ENCODE data around the gene SCLY. TPM values are rescaled to one million over a fixed set of nuclear protein-coding genes. Genes with fewer than 3 reads are reported as not detected.

SCLY gene
- total RNA-seq, 1 donor from 2014 or later: 49.2 TPM

DNA sequence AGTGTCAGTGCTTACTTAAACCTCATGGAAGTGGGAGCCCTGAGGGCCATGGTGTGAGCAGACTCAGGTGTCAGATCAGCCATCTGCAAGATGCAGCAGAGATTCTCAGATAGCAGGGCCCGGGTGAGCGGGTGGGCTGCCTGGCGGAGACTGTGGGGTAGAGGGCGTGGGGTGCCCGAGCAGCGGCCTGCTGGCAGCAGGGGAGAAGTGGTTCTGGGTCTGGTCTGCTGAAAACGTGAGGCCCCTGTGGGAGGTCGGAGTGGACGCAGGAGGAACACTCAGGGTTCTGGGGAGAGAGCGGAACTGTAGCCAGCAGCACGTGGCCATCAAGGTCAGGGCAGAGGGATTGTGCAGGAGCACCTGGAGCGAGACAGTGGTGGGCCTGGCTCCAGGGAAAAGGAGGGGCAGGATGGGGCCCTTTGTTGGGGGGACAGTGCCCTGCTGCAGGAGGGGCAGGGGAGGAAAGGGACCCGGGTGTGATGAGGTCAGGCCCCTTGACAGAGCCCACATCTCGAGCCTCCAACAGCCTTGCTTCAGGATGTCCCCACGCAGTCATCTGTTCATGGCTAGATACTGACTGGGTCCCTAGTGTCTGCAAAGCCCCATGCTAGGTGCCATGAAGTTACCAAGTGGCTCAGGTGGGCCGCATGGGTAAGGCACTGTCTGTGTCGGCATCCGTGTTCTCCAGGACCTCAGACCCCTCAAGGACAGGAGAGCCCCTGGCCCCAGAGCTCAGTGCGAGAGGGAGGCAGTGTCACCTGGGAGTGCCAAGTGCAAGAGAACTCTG lies 36.6 kb downstream of the SCLY start:
- H3K27ac Mint-ChIP-seq: no peak overlapping the region
- no peaks in the 10 kb centered on the region for H3K27me3 Mint-ChIP-seq
- DNase-seq (ENCODE audit: low spot score, unreplicated experiment): no peak
- H3K36me3 Mint-ChIP-seq (ENCODE audit: insufficient read depth): peaks cover 11% of the 10 kb centered on the region
- H3K4me1 Mint-ChIP-seq (ENCODE audit: low read depth): peaks cover 1% of the 10 kb centered on the region
- H3K9me3 Mint-ChIP-seq (ENCODE audit: low read depth): no peaks in the 10 kb centered on the region
- H3K4me3 Mint-ChIP-seq (ENCODE audit: low read depth): no peak overlapping the region
- TF ChIP-seq, protein P1, sequence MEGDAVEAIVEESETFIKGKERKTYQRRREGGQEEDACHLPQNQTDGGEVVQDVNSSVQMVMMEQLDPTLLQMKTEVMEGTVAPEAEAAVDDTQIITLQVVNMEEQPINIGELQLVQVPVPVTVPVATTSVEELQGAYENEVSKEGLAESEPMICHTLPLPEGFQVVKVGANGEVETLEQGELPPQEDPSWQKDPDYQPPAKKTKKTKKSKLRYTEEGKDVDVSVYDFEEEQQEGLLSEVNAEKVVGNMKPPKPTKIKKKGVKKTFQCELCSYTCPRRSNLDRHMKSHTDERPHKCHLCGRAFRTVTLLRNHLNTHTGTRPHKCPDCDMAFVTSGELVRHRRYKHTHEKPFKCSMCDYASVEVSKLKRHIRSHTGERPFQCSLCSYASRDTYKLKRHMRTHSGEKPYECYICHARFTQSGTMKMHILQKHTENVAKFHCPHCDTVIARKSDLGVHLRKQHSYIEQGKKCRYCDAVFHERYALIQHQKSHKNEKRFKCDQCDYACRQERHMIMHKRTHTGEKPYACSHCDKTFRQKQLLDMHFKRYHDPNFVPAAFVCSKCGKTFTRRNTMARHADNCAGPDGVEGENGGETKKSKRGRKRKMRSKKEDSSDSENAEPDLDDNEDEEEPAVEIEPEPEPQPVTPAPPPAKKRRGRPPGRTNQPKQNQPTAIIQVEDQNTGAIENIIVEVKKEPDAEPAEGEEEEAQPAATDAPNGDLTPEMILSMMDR (IDR thresholded peaks at IDR 0.05; ENCODE audit: unreplicated experiment): no peak

DNA sequence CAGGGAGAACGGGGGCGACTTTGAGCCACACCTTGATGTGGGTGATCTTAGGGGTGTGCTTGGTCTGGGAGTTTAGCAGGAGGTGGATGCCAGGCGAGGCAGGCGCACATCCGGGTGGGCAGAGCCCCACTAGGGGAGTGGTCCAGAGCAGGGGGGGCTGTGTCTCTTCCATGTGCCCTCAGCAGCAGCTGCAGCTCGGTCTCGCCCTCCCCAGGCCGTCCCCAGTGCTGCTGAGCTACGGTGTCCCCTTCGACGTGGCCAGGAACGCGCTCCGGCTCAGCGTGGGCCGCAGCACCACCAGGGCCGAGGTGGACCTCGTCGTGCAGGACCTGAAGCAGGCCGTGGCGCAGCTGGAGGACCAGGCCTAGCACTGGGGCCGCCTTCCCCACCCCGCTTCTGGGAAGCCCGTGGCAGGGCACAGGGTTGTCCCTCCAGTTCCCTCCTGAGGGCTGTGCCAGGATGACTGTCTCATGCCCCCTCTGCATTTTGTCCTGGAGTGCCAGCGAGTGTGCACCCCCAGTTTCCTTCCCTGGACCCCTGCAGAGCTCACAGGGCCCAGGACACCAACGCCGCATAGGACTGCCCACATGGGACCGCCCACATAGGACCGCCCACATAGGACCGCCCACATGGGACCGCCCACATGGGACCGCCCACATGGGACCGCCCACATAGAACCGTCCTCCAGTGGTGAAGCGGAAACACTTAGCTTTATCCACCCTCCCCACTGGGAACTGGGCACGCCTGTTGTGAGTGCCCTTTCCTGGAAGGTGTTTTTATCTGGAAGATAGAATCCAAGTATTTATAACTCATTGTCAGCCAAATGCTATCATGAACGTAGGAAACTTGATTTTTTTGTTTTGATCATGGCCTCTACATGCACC lies 37.4 kb downstream of the SCLY start:
- no peak overlapping the region for H3K4me3 Mint-ChIP-seq (ENCODE audit: low read depth)
- no peaks in the 10 kb centered on the region for H3K27me3 Mint-ChIP-seq
- DNase-seq (ENCODE audit: low spot score, unreplicated experiment): no peak
- no peak overlapping the region for H3K27ac Mint-ChIP-seq
- TF ChIP-seq, protein P1 (IDR thresholded peaks at IDR 0.05; ENCODE audit: unreplicated experiment): no peak
- H3K36me3 Mint-ChIP-seq (ENCODE audit: insufficient read depth): peaks cover 7% of the 10 kb centered on the region
- H3K4me1 Mint-ChIP-seq (ENCODE audit: low read depth): peaks cover 1% of the 10 kb centered on the region
- H3K9me3 Mint-ChIP-seq (ENCODE audit: low read depth): no peaks in the 10 kb centered on the region

DNA sequence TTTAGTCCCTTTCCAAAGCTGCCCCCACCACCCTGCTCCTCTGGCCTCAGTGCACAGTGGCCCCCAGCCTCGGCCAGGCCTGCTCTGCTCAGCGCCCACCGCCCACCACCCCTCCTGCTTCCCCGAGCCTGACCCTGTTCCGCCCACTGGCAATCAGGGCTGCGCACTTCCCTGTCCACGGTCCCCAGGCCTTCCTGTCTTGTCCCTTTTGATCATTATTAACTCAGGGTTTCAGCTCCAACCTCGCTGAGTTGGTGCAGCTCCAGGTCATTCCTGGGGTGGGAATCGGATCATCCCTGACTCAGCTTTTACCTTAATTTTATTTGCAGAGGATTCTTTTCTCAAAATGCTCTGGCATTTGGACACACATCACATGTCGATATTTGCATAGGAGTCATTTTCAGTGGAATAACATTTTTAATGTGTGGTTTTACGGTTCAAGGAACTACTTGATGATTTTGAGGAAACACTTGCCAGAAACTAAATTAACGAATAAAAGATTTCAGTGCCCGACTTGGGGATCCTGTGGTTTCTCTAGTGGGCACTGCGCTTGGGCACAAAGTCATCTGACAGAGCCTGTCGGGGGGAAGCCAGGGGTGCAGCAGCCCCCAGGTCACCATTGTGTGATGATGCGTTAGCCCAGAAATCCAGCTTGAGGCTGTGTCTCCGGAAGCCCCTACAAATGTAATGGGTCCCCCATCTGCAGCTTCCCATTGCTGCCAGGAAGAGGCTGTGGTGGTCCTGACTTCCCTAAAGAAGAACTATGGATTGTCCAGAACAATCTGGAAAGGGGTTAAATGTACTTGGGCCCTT lies 38.3 kb downstream of the SCLY start:
- H3K4me1 Mint-ChIP-seq (ENCODE audit: low read depth): peaks cover 1% of the 10 kb centered on the region
- DNase-seq (ENCODE audit: low spot score, unreplicated experiment): no peak
- no peak overlapping the region for H3K4me3 Mint-ChIP-seq (ENCODE audit: low read depth)

DNA sequence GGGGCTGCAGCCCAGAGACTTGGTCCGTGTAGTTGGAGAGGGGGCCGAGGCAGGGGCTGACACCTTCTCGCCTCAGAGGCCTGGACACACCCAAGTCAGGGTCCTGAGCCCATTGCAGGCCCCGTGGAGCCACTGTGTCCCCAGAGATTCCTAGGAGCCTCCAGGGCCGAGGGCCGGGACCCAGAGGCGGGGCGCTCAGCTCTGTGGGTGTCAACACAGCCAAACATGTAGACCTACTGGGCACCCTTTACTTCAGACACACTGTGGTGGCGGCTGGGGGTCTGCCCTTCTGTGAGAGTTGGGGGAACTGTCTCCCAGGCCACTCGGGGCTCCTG lies 38.9 kb downstream of the SCLY start:
- H3K27ac Mint-ChIP-seq: no peak overlapping the region
- no peaks in the 10 kb centered on the region for H3K9me3 Mint-ChIP-seq (ENCODE audit: low read depth)
- H3K4me1 Mint-ChIP-seq (ENCODE audit: low read depth): peaks cover 1% of the 10 kb centered on the region
- H3K4me3 Mint-ChIP-seq (ENCODE audit: low read depth): no peak overlapping the region
- peaks cover 5% of the 10 kb centered on the region for H3K36me3 Mint-ChIP-seq (ENCODE audit: insufficient read depth)
- TF ChIP-seq, protein P1 (IDR thresholded peaks at IDR 0.05; ENCODE audit: unreplicated experiment): no peak
- DNase-seq (ENCODE audit: low spot score, unreplicated experiment): no peak
- no peaks in the 10 kb centered on the region for H3K27me3 Mint-ChIP-seq

More for the DNA sequence above, 38.3 kb downstream of the SCLY start:
- no peaks in the 10 kb centered on the region for H3K27me3 Mint-ChIP-seq
- TF ChIP-seq, protein P1 (IDR thresholded peaks at IDR 0.05; ENCODE audit: unreplicated experiment): no peak
- H3K9me3 Mint-ChIP-seq (ENCODE audit: low read depth): no peaks in the 10 kb centered on the region
- H3K27ac Mint-ChIP-seq: no peak overlapping the region
- peaks cover 7% of the 10 kb centered on the region for H3K36me3 Mint-ChIP-seq (ENCODE audit: insufficient read depth)

Data from progenitor cell of endocrine pancreas (in vitro differentiated cells).